ENCODE measurements around the gene TGFB2. TPM values are rescaled to one million over a fixed set of nuclear protein-coding genes. Genes with fewer than 3 reads are reported as not detected.

The TGFB2 gene
- total RNA-seq, 1 experiment from 2014 or later = 0.34 TPM

GRCh38 chr1:218447010-218447689 lies 102.0 kb downstream of the TGFB2 start:
- H3K36me3 ChIP-seq (ENCODE audit: control insufficient read depth in 1 of 2, insufficient read depth in 2 of 2, low read length in 2 of 2) = no peaks in the 10 kb centered on the region
- BruUV-seq (replicated peaks) = no TSS peak
- ChIA-PET POLR2A (no interaction called here), CTCF (no interaction called here), RAD21 (ENCODE audit: low non-redundant PET in 1 of 2, low total read pairs in 2 of 2, uncharacterized antibody in 2 of 2, unreplicated experiment in 2 of 2) (no interaction called here)
- no peak overlapping the region for H3K4me3 ChIP-seq (replicated peaks in 1 of 2; ENCODE audit: low read depth in 1 of 2, low read length in 2 of 2)
- no peaks in the 10 kb centered on the region for H3K9me2 ChIP-seq (ENCODE audit: insufficient read depth)
- no peak for DNase-seq (ENCODE audit: low read depth, low spot score)
- TF ChIP-seq YY1 (IDR thresholded peaks at IDR 0.05; ENCODE audit: extremely low read depth, insufficient replicate concordance, low read depth, low read length) (no peak), JUND (IDR thresholded peaks at IDR 0.05) (no peak), SP1 (IDR thresholded peaks at IDR 0.05; ENCODE audit: low read depth) (no peak), ATF3 (IDR thresholded peaks at IDR 0.05) (no peak)
- H3K27me3 ChIP-seq (ENCODE audit: insufficient read depth, low read length) = no peaks in the 10 kb centered on the region
- H3K4me1 ChIP-seq (ENCODE audit: control insufficient read depth in 1 of 2, insufficient read depth in 2 of 2, low read length in 2 of 2) = no peaks in the 10 kb centered on the region
- H3K4me2 ChIP-seq (ENCODE audit: low read length) = no peak overlapping the region
- intact Hi-C loops (cut with micrococcal nuclease) = no loop called here
- ATAC-seq = no peak
- H3K27ac ChIP-seq (ENCODE audit: low read depth, low read length) = no peak overlapping the region
- H3K9me3 ChIP-seq (ENCODE audit: control insufficient read depth in 1 of 2, insufficient read depth in 1 of 2, low read depth in 1 of 2, low read length in 2 of 2) = no peaks in the 10 kb centered on the region
- no peak overlapping the region for H3K9ac ChIP-seq (ENCODE audit: low read length)
- no peak overlapping the region for H2AFZ ChIP-seq (ENCODE audit: low read depth, low read length, poor library complexity, severe bottlenecking)
- no peaks in the 10 kb centered on the region for H3K79me2 ChIP-seq (ENCODE audit: insufficient read depth, low read length)
- H4K20me1 ChIP-seq (ENCODE audit: insufficient read depth) = no peaks in the 10 kb centered on the region

- no peak for DNase-seq (ENCODE audit: low read depth, low spot score)
- Histone ChIP-seq H3K4me3 (replicated peaks in 1 of 2; ENCODE audit: low read depth in 1 of 2, low read length in 2 of 2) (no peak overlapping the region), H3K36me3 (ENCODE audit: control insufficient read depth in 1 of 2, insufficient read depth in 2 of 2, low read length in 2 of 2) (no peaks in the 10 kb centered on the region), H4K20me1 (ENCODE audit: insufficient read depth) (no peaks in the 10 kb centered on the region), H2AFZ (ENCODE audit: low read depth, low read length, poor library complexity, severe bottlenecking) (no peak overlapping the region), H3K27ac (ENCODE audit: low read depth, low read length) (no peak overlapping the region), H3K79me2 (ENCODE audit: insufficient read depth, low read length) (no peaks in the 10 kb centered on the region), H3K27me3 (ENCODE audit: insufficient read depth, low read length) (no peaks in the 10 kb centered on the region), H3K4me2 (ENCODE audit: low read length) (no peak overlapping the region), H3K9me2 (ENCODE audit: insufficient read depth) (no peaks in the 10 kb centered on the region), H3K9me3 (ENCODE audit: control insufficient read depth in 1 of 2, insufficient read depth in 1 of 2, low read depth in 1 of 2, low read length in 2 of 2) (no peaks in the 10 kb centered on the region), H3K9ac (ENCODE audit: low read length) (no peak overlapping the region), H3K4me1 (ENCODE audit: control insufficient read depth in 1 of 2, insufficient read depth in 2 of 2, low read length in 2 of 2) (no peaks in the 10 kb centered on the region)
- CTCF ChIA-PET = no interaction called here
- intact Hi-C loops (cut with micrococcal nuclease) = no loop called here
- no TSS peak for BruUV-seq (replicated peaks)
- RAD21 ChIA-PET (ENCODE audit: low non-redundant PET in 1 of 2, low total read pairs in 2 of 2, uncharacterized antibody in 2 of 2, unreplicated experiment in 2 of 2) = no interaction called here
- ATAC-seq = no peak
- POLR2A ChIA-PET = no interaction called here
- TF ChIP-seq CTCF (IDR thresholded peaks at IDR 0.05 in 2 of 3, conservative IDR thresholded peaks at IDR 0.05 in 1 of 3; ENCODE audit: borderline replicate concordance in 1 of 3, insufficient read depth in 1 of 3, low read depth in 2 of 3, low read length in 2 of 3) (no peak), ZBTB33 (IDR thresholded peaks at IDR 0.05; ENCODE audit: extremely low read depth, insufficient replicate concordance, low read length) (no peak), SP1 (IDR thresholded peaks at IDR 0.05; ENCODE audit: low read depth) (no peak), EZH2phosphoT487 (IDR thresholded peaks at IDR 0.05; ENCODE audit: borderline replicate concordance) (no peak), POLR2AphosphoS5 (IDR thresholded peaks at IDR 0.05; ENCODE audit: low read depth, low read length) (no peak), ZFX (IDR thresholded peaks at IDR 0.05) (no peak), RAD21 (IDR thresholded peaks at IDR 0.05; ENCODE audit: low read depth) (no peak), ATF3 (IDR thresholded peaks at IDR 0.05) (no peak), JUND (IDR thresholded peaks at IDR 0.05) (no peak)
These were observed 106.3 kb downstream of the TGFB2 start for GRCh38 chr1:218451415-218451814.
